HG03469 (cell line): Measurements from ENCODE around the gene E2F6.
"Not testable (repeated sequence)": the region's sequence is repeated elsewhere in the genome, so short reads cannot be mapped to it uniquely, and the experiment has no call there.

Experiments used
- ATAC-seq: cut with Tn5 transposase; IDR thresholded peaks from one replicate; pipeline ENCODE4 v1.9.1; 2021; ENCODE audit warnings: mild to moderate bottlenecking, moderate library complexity, moderate number of reproducible peaks; ENCODE audit not compliant: unreplicated experiment

The E2F6 gene

GRCh38 chr2:11417946-11418585 is 47.9 kb downstream of the E2F6 start:
- ATAC-seq = no peak

GRCh38 chr2:11416931-11417330 is 49.0 kb downstream of the E2F6 start:
- ATAC-seq = no peak

GRCh38 chr2:11416186-11416585 is 49.8 kb downstream of the E2F6 start:
- no peak for ATAC-seq

GRCh38 chr2:11414372-11415124 is 51.4 kb downstream of the E2F6 start:
- no peak for ATAC-seq

GRCh38 chr2:11412449-11412810 is 53.5 kb downstream of the E2F6 start:
- ATAC-seq = no peak

- no peak for ATAC-seq
Observed at GRCh38 chr2:11411768-11412448, 54.1 kb downstream of the E2F6 start.

- no peak for ATAC-seq
Observed at GRCh38 chr2:11411244-11411643, 54.7 kb downstream of the E2F6 start.

- no peak for ATAC-seq
Observed at GRCh38 chr2:11410101-11410500, 55.9 kb downstream of the E2F6 start.

GRCh38 chr2:11409572-11409959 is 56.4 kb downstream of the E2F6 start:
- ATAC-seq = no peak

GRCh38 chr2:11408959-11409571 is 56.9 kb downstream of the E2F6 start:
- no peak for ATAC-seq

- no peak for ATAC-seq
Observed at GRCh38 chr2:11407413-11407812, 58.5 kb downstream of the E2F6 start.

GRCh38 chr2:11406958-11407381 is 59.0 kb downstream of the E2F6 start:
- ATAC-seq = no peak

- ATAC-seq = no peak
Observed at GRCh38 chr2:11406267-11406957, 59.5 kb downstream of the E2F6 start.

- ATAC-seq = no peak
Observed at GRCh38 chr2:11405599-11406266, 60.2 kb downstream of the E2F6 start.

GRCh38 chr2:11405074-11405406 is 60.9 kb downstream of the E2F6 start:
- not testable (repeated sequence) for ATAC-seq

- no peak for ATAC-seq
Observed at GRCh38 chr2:11404376-11405073, 61.4 kb downstream of the E2F6 start.

- ATAC-seq = no peak
Observed at GRCh38 chr2:11402436-11402835, 63.5 kb downstream of the E2F6 start.

GRCh38 chr2:11399438-11399762 is 66.6 kb downstream of the E2F6 start:
- no peak for ATAC-seq

- ATAC-seq = no peak
Observed at GRCh38 chr2:11398750-11399437, 67.1 kb downstream of the E2F6 start.

GRCh38 chr2:11397513-11397912 is 68.4 kb downstream of the E2F6 start:
- no peak for ATAC-seq
